Nephron (organoid): ENCODE results near the gene DUSP3.

Experiments
- H3K27ac Mint-ChIP-seq, 3 experiments: 2 replicates each; pipeline ENCODE4 v1.8.0; 2020; ENCODE audit warnings: mixed read lengths in 3 of 3, mild to moderate bottlenecking in 2 of 3, moderate library complexity in 1 of 3
- H3K27me3 Mint-ChIP-seq: 2 replicates; pipeline ENCODE4 v1.8.0; 2021; ENCODE audit warnings: low read depth, mild to moderate bottlenecking, moderate library complexity, mixed read lengths
- H3K36me3 Mint-ChIP-seq: 2 replicates; pipeline ENCODE4 v1.8.0; 2020; ENCODE audit warnings: low read depth, mixed read lengths
- H3K4me1 Mint-ChIP-seq: 2 replicates; pipeline ENCODE4 v1.8.0; 2020; ENCODE audit warnings: mixed read lengths
- H3K4me3 Mint-ChIP-seq, 3 experiments: 2 replicates each; pipeline ENCODE4 v1.8.0; 2020; ENCODE audit warnings: mild to moderate bottlenecking in 3 of 3, mixed read lengths in 3 of 3, moderate library complexity in 2 of 3
- H3K9me3 Mint-ChIP-seq: 2 replicates; pipeline ENCODE4 v1.8.0; 2020; ENCODE audit warnings: mixed read lengths
- CTCF ChIP-seq, 3 experiments: fragments of 200-600 bp; sonication (generic); IDR thresholded peaks; one replicate each; pipeline ENCODE4 v1.5.0; 2021; ENCODE audit warnings: antibody characterized with exemption in 3 of 3; ENCODE audit not compliant: unreplicated experiment in 3 of 3

Gene DUSP3

GRCh38 chr17:43822570-43823190, 43.9 kb upstream of the DUSP3 start:
- Mint-ChIP-seq H3K36me3 (peaks cover 39% of the 10 kb centered on the region), H3K27me3 (no peaks in the 10 kb centered on the region), H3K4me3 (no peak overlapping the region), H3K9me3 (no peaks in the 10 kb centered on the region), H3K27ac (no peak overlapping the region), H3K4me1 (no peaks in the 10 kb centered on the region)
- TF ChIP-seq CTCF (IDR thresholded peaks at IDR 0.05; ENCODE audit: unreplicated experiment in 3 of 3): no peak

- Mint-ChIP-seq H3K27me3 (no peaks in the 10 kb centered on the region), H3K9me3 (no peaks in the 10 kb centered on the region), H3K27ac (no peak overlapping the region)
Observed at GRCh38 chr17:43820759-43821158, 42.0 kb upstream of the DUSP3 start.

GRCh38 chr17:43818966-43819365, 40.2 kb upstream of the DUSP3 start:
- H3K4me1 Mint-ChIP-seq: no peaks in the 10 kb centered on the region
- H3K27me3 Mint-ChIP-seq: no peaks in the 10 kb centered on the region
- peaks cover 37% of the 10 kb centered on the region for H3K36me3 Mint-ChIP-seq
- H3K4me3 Mint-ChIP-seq: no peak overlapping the region
- no peak for TF ChIP-seq CTCF (IDR thresholded peaks at IDR 0.05; ENCODE audit: unreplicated experiment in 3 of 3)
- no peak overlapping the region for H3K27ac Mint-ChIP-seq
- H3K9me3 Mint-ChIP-seq: no peaks in the 10 kb centered on the region

More at GRCh38 chr17:43820759-43821158, 42.0 kb upstream of the DUSP3 start:
- TF ChIP-seq CTCF (IDR thresholded peaks at IDR 0.05; ENCODE audit: unreplicated experiment in 3 of 3): no peak
- Mint-ChIP-seq H3K4me3 (no peak overlapping the region), H3K36me3 (peaks cover 32% of the 10 kb centered on the region), H3K4me1 (no peaks in the 10 kb centered on the region)

- H3K27ac Mint-ChIP-seq: no peak overlapping the region
Observed at GRCh38 chr17:43817826-43818225, 39.0 kb upstream of the DUSP3 start.

GRCh38 chr17:43816336-43817320, 37.9 kb upstream of the DUSP3 start:
- Mint-ChIP-seq H3K27me3 (no peaks in the 10 kb centered on the region), H3K36me3 (peaks cover 27% of the 10 kb centered on the region), H3K4me3 (no peak overlapping the region), H3K4me1 (no peaks in the 10 kb centered on the region), H3K27ac (no peak overlapping the region), H3K9me3 (no peaks in the 10 kb centered on the region)
- no peak for TF ChIP-seq CTCF (IDR thresholded peaks at IDR 0.05; ENCODE audit: unreplicated experiment in 3 of 3)

More at GRCh38 chr17:43817826-43818225, 39.0 kb upstream of the DUSP3 start:
- H3K9me3 Mint-ChIP-seq: no peaks in the 10 kb centered on the region
- no peak overlapping the region for H3K4me3 Mint-ChIP-seq
- H3K36me3 Mint-ChIP-seq: peaks cover 31% of the 10 kb centered on the region
- no peaks in the 10 kb centered on the region for H3K4me1 Mint-ChIP-seq
- no peaks in the 10 kb centered on the region for H3K27me3 Mint-ChIP-seq
- no peak for TF ChIP-seq CTCF (IDR thresholded peaks at IDR 0.05; ENCODE audit: unreplicated experiment in 3 of 3)
